Neuronal stem cell (in vitro differentiated cells): ENCODE results near the gene PDK2.

Experiments
- DNase-seq: peaks from one replicate; pipeline ENCODE4 v3.0.0-alpha.2; 2013; ENCODE audit warnings: low spot score
- H2AFZ ChIP-seq: one replicate; pipeline ENCODE4 v1.6.1; 2013; ENCODE audit warnings: mild to moderate bottlenecking, low read length, inconsistent platforms
- H2AK5ac ChIP-seq: 2 replicates; pipeline ENCODE4 v1.6.1; 2013; ENCODE audit warnings: low read depth, mild to moderate bottlenecking, inconsistent platforms, low read length, moderate library complexity, mixed read lengths
- H2BK120ac ChIP-seq: 2 replicates; pipeline ENCODE4 v1.6.1; 2013; ENCODE audit warnings: low read depth, mild to moderate bottlenecking, inconsistent platforms, low read length, moderate library complexity, mixed read lengths
- H2BK12ac ChIP-seq: one replicate; pipeline ENCODE4 v1.6.1; 2013; ENCODE audit warnings: low read length, inconsistent platforms
- H2BK15ac ChIP-seq: 2 replicates; pipeline ENCODE4 v1.6.1; 2013; ENCODE audit warnings: mild to moderate bottlenecking, low read length, inconsistent platforms, mixed read lengths
- H2BK5ac ChIP-seq: one replicate; pipeline ENCODE4 v1.6.1; 2013; ENCODE audit warnings: inconsistent platforms, mild to moderate bottlenecking, low read length, moderate library complexity
- H3K14ac ChIP-seq: one replicate; pipeline ENCODE4 v1.6.1; 2013; ENCODE audit warnings: low read length, inconsistent platforms
- H3K18ac ChIP-seq: 2 replicates; pipeline ENCODE4 v1.6.1; 2013; ENCODE audit warnings: low read length, inconsistent platforms
- H3K23ac ChIP-seq: 2 replicates; pipeline ENCODE4 v1.6.1; 2013; ENCODE audit warnings: low read depth, mild to moderate bottlenecking, mixed read lengths, low read length, inconsistent platforms; ENCODE audit not compliant: poor library complexity
- H3K27ac ChIP-seq: replicated peaks from 3 replicates; pipeline ENCODE4 v1.5.1; 2013; ENCODE audit warnings: low read length, inconsistent platforms
- H3K27me3 ChIP-seq, 3 experiments: 2 replicates each; pipeline ENCODE4 v1.6.1; 2013; ENCODE audit warnings: low read length in 3 of 3, mild to moderate bottlenecking in 2 of 3, inconsistent platforms in 1 of 3, low read depth in 1 of 3, mixed read lengths in 1 of 3, moderate library complexity in 1 of 3; ENCODE audit not compliant: control insufficient read depth in 3 of 3, insufficient read depth in 3 of 3
- H3K36me3 ChIP-seq, 2 donors: replicated peaks in 1 of 2; 2 replicates each; pipeline ENCODE4 v1.6.1; 2013; ENCODE audit warnings: low read length in 2 of 2; ENCODE audit not compliant: control insufficient read depth in 2 of 2, insufficient read depth in 2 of 2
- H3K4ac ChIP-seq: 2 replicates; pipeline ENCODE4 v1.6.1; 2013; ENCODE audit warnings: inconsistent platforms, mild to moderate bottlenecking, low read length, moderate library complexity
- H3K4me1 ChIP-seq, 2 donors: 1 replicate in 1 of 2; 2 replicates in 1 of 2; pipeline ENCODE4 v1.6.1; 2013; ENCODE audit warnings: low read length in 2 of 2, low read depth in 1 of 2; ENCODE audit not compliant: control insufficient read depth in 2 of 2, insufficient read depth in 1 of 2
- H3K4me2 ChIP-seq: one replicate; pipeline ENCODE4 v1.6.1; 2013; ENCODE audit warnings: mild to moderate bottlenecking, low read length, inconsistent platforms; ENCODE audit not compliant: insufficient read depth, poor library complexity, severe bottlenecking
- H3K4me3 ChIP-seq, 2 donors: 2 replicates each; pipeline ENCODE4 v1.5.1; 2013; ENCODE audit warnings: low read length in 2 of 2, mild to moderate bottlenecking in 2 of 2, inconsistent platforms in 1 of 2, moderate library complexity in 1 of 2
- H3K79me1 ChIP-seq: one replicate; pipeline ENCODE4 v1.6.1; 2013; ENCODE audit warnings: low read depth, mild to moderate bottlenecking, inconsistent platforms, low read length, moderate library complexity
- H3K9ac ChIP-seq: one replicate; pipeline ENCODE4 v1.6.1; 2013; ENCODE audit warnings: mild to moderate bottlenecking, low read depth, low read length, inconsistent platforms; ENCODE audit not compliant: poor library complexity
- H3K9me3 ChIP-seq, 2 donors: replicated peaks in 1 of 2; 2 replicates each; pipeline versions ENCODE3 to v1.6.1; 2013; ENCODE audit warnings: low read length in 2 of 2, mild to moderate bottlenecking in 2 of 2, inconsistent platforms in 1 of 2, low read depth in 1 of 2, mixed read lengths in 1 of 2, moderate library complexity in 1 of 2; ENCODE audit not compliant: control insufficient read depth in 2 of 2, insufficient read depth in 1 of 2
- H4K8ac ChIP-seq: one replicate; pipeline ENCODE4 v1.6.1; 2013; ENCODE audit warnings: low read depth, mild to moderate bottlenecking, inconsistent platforms, low read length, moderate library complexity
- H4K91ac ChIP-seq: one replicate; pipeline ENCODE4 v1.6.1; 2013; ENCODE audit warnings: low read length, low read depth, mild to moderate bottlenecking, inconsistent platforms; ENCODE audit not compliant: poor library complexity
- WGBS, 2 donors: extraction: QIAGEN DNeasy Blood & Tissue Kit; methylation state at CpG; one replicate each; pipeline ENCODE4 v1.1.7; 2013; ENCODE audit warnings: missing lambda C conversion rate in 2 of 2, mixed read lengths in 1 of 2; ENCODE audit not compliant: insufficient read length in 2 of 2, insufficient replicate concordance in 1 of 2; ENCODE audit errors: extremely low coverage in 2 of 2; 5-methylcytosine and 5-hydroxymethylcytosine counted together

Gene PDK2

GRCh38 chr17:50065056-50065455, 30.1 kb upstream of the PDK2 start:
- Histone ChIP-seq H2BK15ac (no peak overlapping the region), H3K4me1 (peaks cover 1 to 4% of the 10 kb centered on the region in 2 donors), H2AFZ (peak overlapping the region; percentile 82), H2BK120ac (no peak overlapping the region), H3K27me3 (no peaks in the 10 kb centered on the region), H4K91ac (no peak overlapping the region), H3K79me1 (no peaks in the 10 kb centered on the region), H3K14ac (peak overlapping the region; percentile 25), H3K4ac (no peak overlapping the region), H4K8ac (no peak overlapping the region), H3K4me2 (no peak overlapping the region), H3K23ac (no peak overlapping the region), H2AK5ac (no peak overlapping the region), H3K18ac (no peak overlapping the region), H3K36me3 (no peaks in the 10 kb centered on the region), H3K9ac (no peak overlapping the region), H3K9me3 (no peaks in the 10 kb centered on the region), H3K4me3 (no peak overlapping the region), H2BK12ac (no peak overlapping the region), H3K27ac (no peak overlapping the region), H2BK5ac (no peak overlapping the region)
- no peak for DNase-seq
- WGBS, 2 donors = no CpG with 5 or more reads among the region's 3 CpGs

GRCh38 chr17:50066995-50067394, 28.2 kb upstream of the PDK2 start:
- H3K18ac ChIP-seq = no peak overlapping the region
- H2BK15ac ChIP-seq = no peak overlapping the region
- no peak overlapping the region for H3K4me2 ChIP-seq
- no peaks in the 10 kb centered on the region for H3K27me3 ChIP-seq
- no peak overlapping the region for H2AFZ ChIP-seq
- H3K9ac ChIP-seq = no peak overlapping the region
- H2BK5ac ChIP-seq = no peak overlapping the region
- H3K4ac ChIP-seq = no peak overlapping the region
- H3K4me1 ChIP-seq = peaks cover 1 to 4% of the 10 kb centered on the region in 2 donors
- WGBS, 2 donors = no CpG with 5 or more reads among the region's 2 CpGs
- no peak overlapping the region for H2BK12ac ChIP-seq
- no peaks in the 10 kb centered on the region for H3K79me1 ChIP-seq
- H3K23ac ChIP-seq = no peak overlapping the region
- H3K14ac ChIP-seq = no peak overlapping the region
- DNase-seq = no peak
- no peak overlapping the region for H3K4me3 ChIP-seq
- no peak overlapping the region for H4K91ac ChIP-seq
- H3K27ac ChIP-seq = no peak overlapping the region
- no peaks in the 10 kb centered on the region for H3K9me3 ChIP-seq
- H4K8ac ChIP-seq = no peak overlapping the region
- no peaks in the 10 kb centered on the region for H3K36me3 ChIP-seq
- no peak overlapping the region for H2AK5ac ChIP-seq
- H2BK120ac ChIP-seq = no peak overlapping the region

GRCh38 chr17:50067996-50068395, 27.2 kb upstream of the PDK2 start:
- peak overlapping the region; percentile 66 for H3K14ac ChIP-seq
- H2BK120ac ChIP-seq = no peak overlapping the region
- H3K36me3 ChIP-seq = no peaks in the 10 kb centered on the region
- peak overlapping the region; percentile 38 for H3K23ac ChIP-seq
- no peak overlapping the region for H3K27ac ChIP-seq
- no peaks in the 10 kb centered on the region for H3K9me3 ChIP-seq
- no peak overlapping the region for H3K18ac ChIP-seq
- no peak overlapping the region for H2AFZ ChIP-seq
- WGBS, 2 donors = no CpG with 5 or more reads among the region's 13 CpGs
- H2BK12ac ChIP-seq = no peak overlapping the region
- no peak overlapping the region for H3K4me3 ChIP-seq
- no peak overlapping the region for H2BK5ac ChIP-seq
- no peaks in the 10 kb centered on the region for H3K27me3 ChIP-seq
- no peaks in the 10 kb centered on the region for H3K79me1 ChIP-seq
- H3K4me2 ChIP-seq = no peak overlapping the region
- no peak overlapping the region for H3K9ac ChIP-seq
- no peak for DNase-seq
- no peak overlapping the region for H2BK15ac ChIP-seq
- peaks cover 1 to 4% of the 10 kb centered on the region in 2 donors for H3K4me1 ChIP-seq
- H4K91ac ChIP-seq = no peak overlapping the region
- H2AK5ac ChIP-seq = no peak overlapping the region
- no peak overlapping the region for H3K4ac ChIP-seq
- H4K8ac ChIP-seq = no peak overlapping the region

- no peaks in the 10 kb centered on the region for H3K36me3 ChIP-seq
Measured at GRCh38 chr17:50070908-50071680, 24.1 kb upstream of the PDK2 start.

More at GRCh38 chr17:50070908-50071680, 24.1 kb upstream of the PDK2 start:
- H2AFZ ChIP-seq = no peak overlapping the region
- H3K4me1 ChIP-seq = no peaks in the 10 kb centered on the region
- H3K9ac ChIP-seq = no peak overlapping the region
- no peak overlapping the region for H4K8ac ChIP-seq
- no peak overlapping the region for H3K4me3 ChIP-seq
- no peak overlapping the region for H2BK12ac ChIP-seq
- no peak overlapping the region for H3K4me2 ChIP-seq
- no peak overlapping the region for H2BK120ac ChIP-seq
- H3K18ac ChIP-seq = no peak overlapping the region
- no peaks in the 10 kb centered on the region for H3K9me3 ChIP-seq
- no peak overlapping the region for H3K14ac ChIP-seq
- no peak overlapping the region for H3K4ac ChIP-seq
- H3K23ac ChIP-seq = no peak overlapping the region
- no peak overlapping the region for H2BK5ac ChIP-seq
- H2AK5ac ChIP-seq = no peak overlapping the region
- no peaks in the 10 kb centered on the region for H3K79me1 ChIP-seq
- H2BK15ac ChIP-seq = no peak overlapping the region
- WGBS, 2 donors = no CpG with 5 or more reads among the region's 16 CpGs
- no peaks in the 10 kb centered on the region for H3K27me3 ChIP-seq
- no peak for DNase-seq
- H4K91ac ChIP-seq = no peak overlapping the region
- H3K27ac ChIP-seq = no peak overlapping the region
